Stimulated activated naive CD4-positive, alpha-beta T cell treated with Interleukin-2 at 50 U/mL for 16 hours (primary cell): ENCODE measurements around the gene RIPOR2.

ENCODE experiments used
- DNase-seq: peaks from one replicate; lab custom pipeline; 2025; lab: John Stamatoyannopoulos, UW

Gene RIPOR2

DNA sequence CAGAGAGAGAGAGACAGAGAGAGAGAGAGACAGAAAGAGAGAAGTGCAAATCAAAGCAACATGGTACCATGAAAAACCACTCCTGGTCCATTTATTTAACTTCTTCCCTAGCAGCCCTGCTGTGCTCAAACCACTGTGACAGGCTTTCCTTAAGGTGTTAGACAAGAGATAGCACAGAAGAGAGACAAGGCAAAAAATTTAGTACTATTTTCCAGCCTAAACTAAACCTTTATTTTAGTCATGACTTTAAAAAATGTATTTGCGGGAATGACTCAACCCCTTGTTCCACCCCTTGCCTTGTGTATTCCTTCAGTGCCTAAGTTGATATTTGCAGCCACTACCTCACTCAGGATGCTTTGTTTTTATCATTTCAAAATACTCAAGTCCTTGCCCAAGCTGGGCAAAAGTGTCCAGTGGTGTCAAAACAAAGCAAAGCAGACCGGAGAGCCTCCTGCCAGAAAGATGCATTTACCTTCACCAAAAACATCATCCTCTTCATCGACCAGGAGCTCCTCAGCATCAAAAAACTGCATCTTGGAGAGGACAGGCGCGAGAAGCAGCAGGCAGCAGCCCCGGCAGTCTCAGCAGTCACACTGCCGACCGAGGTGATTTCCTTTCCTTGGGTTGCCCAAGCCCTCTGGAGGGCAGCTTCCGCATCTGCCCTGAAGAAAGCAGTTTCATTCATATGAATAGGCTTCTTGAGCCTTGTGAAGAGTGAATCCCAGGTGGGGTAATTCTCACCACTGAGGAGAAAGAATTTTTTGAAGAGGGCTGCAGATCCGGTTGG is at the start of gene RIPOR2:
RIPOR2 (minus strand) TSS at position 595 of the 787 bp plus-strand sequence; CDS start at position 533, 62 bp downstream.
- DNase-seq = peak; percentile 66

DNA sequence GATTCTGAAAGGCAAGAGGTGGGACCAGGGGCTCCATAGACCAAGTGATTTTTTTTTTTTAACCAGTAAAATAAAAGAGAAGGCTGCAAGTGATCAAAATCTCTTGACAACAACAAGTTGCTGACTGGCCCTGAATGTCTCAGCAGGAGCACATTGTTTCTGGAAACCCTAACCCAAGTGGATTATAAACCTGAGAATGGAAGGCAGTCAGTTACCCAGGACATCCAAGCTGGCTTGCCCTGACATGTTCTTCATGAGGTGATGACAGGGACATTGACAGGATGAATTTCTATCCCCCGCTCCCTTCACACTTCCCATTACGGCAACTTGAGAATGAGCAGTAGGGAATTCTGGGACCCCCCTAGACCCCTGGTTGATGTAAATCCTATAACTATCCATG is 49.6 kb upstream of the RIPOR2 start:
- no peak for DNase-seq

DNA sequence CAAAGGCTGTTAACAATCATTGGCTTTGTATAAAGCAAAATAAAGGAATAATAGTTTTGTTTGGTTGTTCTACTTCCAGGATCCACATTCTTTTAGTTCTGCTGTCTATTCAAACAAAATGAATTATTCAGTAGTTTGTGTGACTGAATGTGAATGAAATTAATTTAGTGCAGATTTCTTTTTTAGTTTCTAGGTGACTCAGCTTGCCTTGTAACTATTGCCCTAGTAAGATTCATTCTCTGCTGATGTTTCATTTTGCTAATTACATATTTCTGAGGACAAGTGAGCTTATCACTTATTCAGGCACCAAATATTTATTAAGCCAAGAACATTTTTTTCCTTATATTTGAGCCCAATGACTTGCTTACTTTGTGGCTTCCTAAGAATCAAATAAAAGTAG is 46.5 kb upstream of the RIPOR2 start:
- no peak for DNase-seq

GRCh38 chr6:24981386-24981760 is 45.6 kb upstream of the RIPOR2 start:
- no peak for DNase-seq

- no peak for DNase-seq
These were observed 45.0 kb upstream of the RIPOR2 start for GRCh38 chr6:24980507-24981385.

GRCh38 chr6:24979176-24979575 is 43.4 kb upstream of the RIPOR2 start:
- DNase-seq = no peak

GRCh38 chr6:24974182-24975171 is 38.7 kb upstream of the RIPOR2 start:
- peak; percentile 40 for DNase-seq

GRCh38 chr6:24972311-24972958 is 36.7 kb upstream of the RIPOR2 start:
- DNase-seq = no peak

DNA sequence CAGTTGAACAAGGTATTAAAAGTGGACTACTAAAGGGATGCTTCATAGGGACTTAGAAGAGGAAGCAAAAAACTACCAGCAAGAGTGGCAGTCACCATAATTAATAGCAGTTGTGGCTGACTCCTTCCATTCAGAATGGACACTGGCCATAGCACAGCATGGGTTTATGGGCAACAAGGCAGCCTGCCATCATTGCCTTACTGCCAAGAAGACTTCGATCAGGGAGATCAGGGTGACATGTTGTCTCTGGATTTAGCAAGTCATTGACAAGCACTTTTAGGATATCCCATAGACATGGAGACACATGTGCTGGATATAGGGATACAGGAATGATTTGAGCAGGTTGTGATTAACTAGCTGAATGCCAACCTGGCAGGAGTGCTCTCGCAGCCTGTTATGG is 35.3 kb upstream of the RIPOR2 start:
- DNase-seq = no peak

GRCh38 chr6:24969343-24969860 is 33.6 kb upstream of the RIPOR2 start:
- no peak for DNase-seq

DNA sequence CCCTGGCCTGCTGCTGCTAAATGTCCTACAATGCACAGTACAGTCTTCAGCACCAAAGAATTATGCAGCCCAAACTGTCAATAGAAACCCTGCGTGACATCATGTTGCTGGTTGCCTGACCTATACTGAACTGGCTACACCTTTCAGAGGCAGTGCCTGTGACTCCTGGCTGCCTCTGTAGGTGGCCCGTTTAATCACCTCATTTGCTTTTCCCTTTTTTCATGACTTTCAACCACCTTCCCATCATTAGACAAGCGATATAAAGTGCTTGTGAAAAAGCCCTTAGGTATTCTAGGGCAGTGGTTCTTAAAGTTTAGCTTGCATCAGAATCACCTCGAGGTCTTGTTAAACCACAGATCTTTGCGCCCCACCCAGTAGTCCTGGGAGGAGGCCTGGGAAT is 33.0 kb upstream of the RIPOR2 start:
- DNase-seq = no peak

- DNase-seq = no peak
These were observed 31.5 kb upstream of the RIPOR2 start for GRCh38 chr6:24967211-24967610.

DNA sequence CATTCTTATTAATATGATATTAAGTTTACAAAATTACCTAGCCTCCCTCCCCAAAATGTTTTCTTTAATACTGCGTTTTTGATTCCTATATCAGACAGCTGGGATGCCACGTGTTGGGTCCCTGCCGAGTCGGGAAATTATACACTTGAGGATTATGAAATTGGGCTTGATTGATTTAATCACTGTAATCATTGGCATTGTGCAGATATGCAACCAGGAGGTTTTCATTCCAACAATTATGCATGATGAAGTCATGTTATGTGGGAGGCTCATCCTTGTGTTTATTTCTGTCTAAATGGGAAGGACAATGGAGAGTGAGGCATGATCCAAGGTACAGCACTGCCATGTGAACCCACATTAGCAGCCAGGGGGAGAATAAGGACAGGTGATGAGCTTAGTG is 30.6 kb upstream of the RIPOR2 start:
- DNase-seq = no peak

DNA sequence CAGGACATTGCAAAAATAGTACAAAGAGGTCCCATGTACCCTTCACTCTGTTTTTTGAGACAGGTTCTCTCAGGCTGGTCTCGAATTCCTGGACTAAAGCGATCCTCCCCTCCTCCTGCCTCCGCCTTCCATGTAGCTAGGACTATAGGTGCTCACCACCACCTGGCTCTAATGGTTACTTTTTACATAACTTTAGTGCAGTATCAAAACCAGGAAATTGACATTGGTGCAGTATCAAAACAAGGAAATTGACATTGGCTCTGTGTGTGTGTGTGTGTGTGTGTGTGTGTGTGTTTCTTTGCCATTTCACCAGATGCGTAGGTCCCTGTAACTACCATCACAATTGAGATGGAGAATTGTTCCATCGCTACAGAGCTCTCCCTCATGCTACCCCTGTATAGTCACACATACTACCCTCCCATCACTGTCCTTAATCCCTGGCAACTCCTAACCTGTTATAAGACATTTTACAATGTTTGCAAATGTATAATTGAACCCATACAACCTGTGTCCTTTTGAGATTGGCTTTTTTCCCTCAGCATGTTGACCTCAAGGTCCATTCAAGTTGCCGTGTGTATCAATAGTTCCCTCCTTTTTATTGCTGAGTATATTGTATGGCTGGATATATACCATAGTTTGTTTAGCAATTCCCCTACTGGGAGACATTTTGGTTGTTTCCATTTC is 28.3 kb upstream of the RIPOR2 start:
- DNase-seq = no peak

DNA sequence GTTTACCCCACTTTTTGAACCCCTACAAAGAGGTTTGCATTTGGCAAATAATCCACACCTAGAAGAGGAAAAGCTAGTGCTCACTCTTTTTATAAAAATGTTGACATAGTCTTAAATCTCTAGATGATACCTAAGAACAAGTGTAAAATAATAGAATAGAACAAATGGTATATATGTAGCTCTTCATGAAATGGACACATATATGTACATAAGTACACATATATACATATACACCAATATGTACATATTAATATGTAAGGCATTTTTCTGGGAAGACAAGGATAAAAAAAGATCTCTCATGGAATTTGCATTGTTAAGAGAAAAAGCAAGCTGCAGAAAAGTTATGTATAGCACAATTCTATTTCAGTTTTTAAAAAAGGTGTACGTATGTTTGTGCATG is 27.6 kb upstream of the RIPOR2 start:
- no peak for DNase-seq

DNA sequence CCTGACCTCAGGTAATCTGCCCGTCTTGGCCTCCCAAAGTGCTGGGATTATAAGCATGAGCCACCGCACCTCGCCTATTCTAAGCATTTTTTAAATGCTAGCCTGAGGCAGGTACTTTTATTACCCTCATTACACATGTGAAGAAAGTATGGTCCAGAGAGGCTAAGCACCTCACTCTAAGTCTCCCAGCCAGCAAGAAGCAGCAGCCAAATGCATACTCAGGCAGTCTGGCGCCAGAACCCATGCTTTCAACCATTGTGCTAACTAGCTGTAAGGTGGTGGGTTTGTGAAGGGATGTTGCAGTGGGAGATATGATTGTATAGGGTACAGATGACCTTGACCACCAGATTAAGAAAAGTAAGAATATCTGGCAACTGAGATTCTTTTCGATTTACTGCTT is 26.1 kb upstream of the RIPOR2 start:
- no peak for DNase-seq

GRCh38 chr6:24960991-24961475 is 25.3 kb upstream of the RIPOR2 start:
- no peak for DNase-seq

- no peak for DNase-seq
These were observed 23.6 kb upstream of the RIPOR2 start for GRCh38 chr6:24959319-24959718.

DNA sequence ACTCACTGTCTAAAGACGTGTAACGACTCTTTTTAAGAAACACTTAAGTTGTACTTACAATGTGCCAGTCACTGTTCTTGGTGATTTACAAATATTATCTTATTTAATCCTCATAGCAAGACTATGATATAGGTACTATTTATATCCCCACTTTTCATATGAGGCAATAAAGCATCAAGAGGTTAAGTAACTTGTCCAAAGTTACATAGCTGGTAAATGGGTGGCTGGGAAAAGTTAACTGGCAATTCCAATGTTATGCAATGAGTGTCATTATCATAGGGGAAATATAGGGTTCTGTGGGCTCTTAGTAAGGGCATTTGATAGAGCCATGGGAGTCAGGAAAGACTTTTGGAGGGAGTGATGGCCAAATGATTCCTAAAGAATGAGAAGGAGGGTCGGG is 21.4 kb upstream of the RIPOR2 start:
- no peak for DNase-seq

GRCh38 chr6:24953726-24954125 is 18.0 kb upstream of the RIPOR2 start:
- DNase-seq = no peak
